Body of pancreas (tissue), 4 donors: ENCODE measurements around the gene FXR2.

ENCODE experiments used
- POLR2A ChIP-seq, 3 donors: fragments of 450-650 bp; IDR thresholded peaks; one replicate each; pipeline ENCODE4 v1.6.1; 2016; ENCODE audit warnings: antibody characterized with exemption in 3 of 3, mild to moderate bottlenecking in 2 of 3
- TF ChIP-seq, protein P1 (sequence below), 7 experiments: fragments of 450-650 bp in 4 of 7; fragments of 200-600 bp in 3 of 7; sonication (generic) in 3 of 7; IDR thresholded peaks; one replicate each; pipeline ENCODE4 v1.5.1; 2016 to 2019; ENCODE audit warnings: antibody characterized with exemption in 7 of 7

DNA sequence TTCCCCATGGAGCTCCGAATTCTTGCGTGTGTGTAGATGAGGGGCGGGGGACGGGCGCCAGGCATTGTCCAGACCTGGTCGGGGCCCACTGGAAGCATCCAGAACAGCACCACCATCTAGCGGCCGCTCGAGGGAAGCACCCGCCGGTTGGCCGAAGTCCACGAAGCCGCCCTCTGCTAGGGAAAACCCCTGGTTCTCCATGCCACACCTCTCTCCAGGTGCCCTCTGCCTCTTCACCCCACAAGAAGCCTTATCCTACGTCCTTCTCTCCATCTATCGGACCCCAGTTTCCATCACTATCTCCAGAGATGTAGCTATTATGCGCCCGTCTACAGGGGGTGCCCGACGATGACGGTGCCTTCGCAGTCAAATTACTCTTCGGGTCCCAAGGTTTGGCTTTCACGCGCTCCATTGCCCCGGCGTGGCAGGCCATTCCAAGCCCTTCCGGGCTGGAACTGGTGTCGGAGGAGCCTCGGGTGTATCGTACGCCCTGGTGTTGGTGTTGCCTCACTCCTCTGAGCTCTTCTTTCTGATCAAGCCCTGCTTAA, 53.6 kb downstream of the FXR2 start:
- TF ChIP-seq, protein P1, sequence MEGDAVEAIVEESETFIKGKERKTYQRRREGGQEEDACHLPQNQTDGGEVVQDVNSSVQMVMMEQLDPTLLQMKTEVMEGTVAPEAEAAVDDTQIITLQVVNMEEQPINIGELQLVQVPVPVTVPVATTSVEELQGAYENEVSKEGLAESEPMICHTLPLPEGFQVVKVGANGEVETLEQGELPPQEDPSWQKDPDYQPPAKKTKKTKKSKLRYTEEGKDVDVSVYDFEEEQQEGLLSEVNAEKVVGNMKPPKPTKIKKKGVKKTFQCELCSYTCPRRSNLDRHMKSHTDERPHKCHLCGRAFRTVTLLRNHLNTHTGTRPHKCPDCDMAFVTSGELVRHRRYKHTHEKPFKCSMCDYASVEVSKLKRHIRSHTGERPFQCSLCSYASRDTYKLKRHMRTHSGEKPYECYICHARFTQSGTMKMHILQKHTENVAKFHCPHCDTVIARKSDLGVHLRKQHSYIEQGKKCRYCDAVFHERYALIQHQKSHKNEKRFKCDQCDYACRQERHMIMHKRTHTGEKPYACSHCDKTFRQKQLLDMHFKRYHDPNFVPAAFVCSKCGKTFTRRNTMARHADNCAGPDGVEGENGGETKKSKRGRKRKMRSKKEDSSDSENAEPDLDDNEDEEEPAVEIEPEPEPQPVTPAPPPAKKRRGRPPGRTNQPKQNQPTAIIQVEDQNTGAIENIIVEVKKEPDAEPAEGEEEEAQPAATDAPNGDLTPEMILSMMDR (IDR thresholded peaks at IDR 0.05): peak; percentile 70 to 97 (median 95)
- no peak for TF ChIP-seq POLR2A (IDR thresholded peaks at IDR 0.05)
